A549 (cell line): ENCODE data around the gene HIVEP3.

ENCODE experiments used
- FOXS1 ChIP-seq: fragments of 250-450 bp; sonication (Bioruptor Pico); IDR thresholded peaks from 2 replicates; pipeline ENCODE4 v1.5.0; 2020; ENCODE audit warnings: mild to moderate bottlenecking, moderate library complexity
- TF ChIP-seq, protein P1 (sequence below): fragments of >200 bp; sonication (Bioruptor Twin); formaldehyde crosslinking; IDR thresholded peaks from 3 replicates; pipeline ENCODE4 v1.5.1; 2016

DNA sequence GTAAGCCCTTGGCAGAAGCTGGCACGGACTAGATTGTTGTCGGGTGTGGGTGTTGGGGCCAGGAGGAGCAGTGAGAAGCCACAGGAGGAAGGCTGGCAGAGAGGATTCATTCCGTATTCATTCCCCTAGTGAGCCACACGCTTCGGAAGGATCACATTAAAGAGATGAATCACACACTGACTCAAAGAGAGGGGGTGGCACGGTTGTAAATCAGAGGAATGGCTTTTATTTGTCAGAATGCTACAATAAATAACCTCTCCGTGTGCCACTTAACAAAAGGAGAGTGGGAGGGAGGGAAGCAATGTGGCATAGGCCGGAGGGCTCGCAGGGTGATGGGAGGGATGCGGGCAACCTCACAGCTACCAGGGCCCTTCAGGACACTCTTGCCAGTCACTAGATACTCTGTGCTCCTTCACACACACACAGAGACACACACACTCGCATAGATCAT is 135.5 kb downstream of the HIVEP3 start:
- TF ChIP-seq, protein P1, sequence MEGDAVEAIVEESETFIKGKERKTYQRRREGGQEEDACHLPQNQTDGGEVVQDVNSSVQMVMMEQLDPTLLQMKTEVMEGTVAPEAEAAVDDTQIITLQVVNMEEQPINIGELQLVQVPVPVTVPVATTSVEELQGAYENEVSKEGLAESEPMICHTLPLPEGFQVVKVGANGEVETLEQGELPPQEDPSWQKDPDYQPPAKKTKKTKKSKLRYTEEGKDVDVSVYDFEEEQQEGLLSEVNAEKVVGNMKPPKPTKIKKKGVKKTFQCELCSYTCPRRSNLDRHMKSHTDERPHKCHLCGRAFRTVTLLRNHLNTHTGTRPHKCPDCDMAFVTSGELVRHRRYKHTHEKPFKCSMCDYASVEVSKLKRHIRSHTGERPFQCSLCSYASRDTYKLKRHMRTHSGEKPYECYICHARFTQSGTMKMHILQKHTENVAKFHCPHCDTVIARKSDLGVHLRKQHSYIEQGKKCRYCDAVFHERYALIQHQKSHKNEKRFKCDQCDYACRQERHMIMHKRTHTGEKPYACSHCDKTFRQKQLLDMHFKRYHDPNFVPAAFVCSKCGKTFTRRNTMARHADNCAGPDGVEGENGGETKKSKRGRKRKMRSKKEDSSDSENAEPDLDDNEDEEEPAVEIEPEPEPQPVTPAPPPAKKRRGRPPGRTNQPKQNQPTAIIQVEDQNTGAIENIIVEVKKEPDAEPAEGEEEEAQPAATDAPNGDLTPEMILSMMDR: no peak
- TF ChIP-seq FOXS1: no peak
